ENCODE results near the gene AFF3. TPM values are rescaled to one million over a fixed set of nuclear protein-coding genes. Genes with fewer than 3 reads are reported as not detected.

The AFF3 gene
- total and polyA plus RNA-seq, 12 donors, result 0.39 to 16.9 (median 7.0) TPM

DNA sequence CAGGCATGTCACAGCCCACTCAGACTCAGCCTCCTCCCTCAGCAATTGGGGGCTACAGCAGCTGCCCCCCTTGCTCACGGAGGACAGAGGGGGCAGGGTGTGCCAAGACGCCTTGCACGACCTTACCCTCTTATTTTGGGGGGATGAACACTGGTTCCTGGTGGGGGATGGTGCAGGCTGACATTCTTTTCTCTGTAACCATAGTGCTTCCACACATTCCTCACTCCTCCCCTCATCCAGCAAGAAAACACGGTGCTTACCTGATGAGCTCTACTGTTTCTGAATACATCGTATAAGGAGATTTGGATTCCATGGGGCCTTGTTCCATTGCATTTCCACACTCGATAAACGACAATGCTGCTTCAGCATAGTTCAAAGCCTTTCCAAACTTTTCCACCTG lies 577.2 kb downstream of the AFF3 start:
- ATAC-seq, result no peak
- no peak for DNase-seq
- Histone ChIP-seq H3K4me3 (no peak overlapping the region), H3K36me3 (peaks cover 0 to 21% (median 0%) of the 10 kb centered on the region in 9 donors), H3K27me3 (no peaks in the 10 kb centered on the region), H3K27ac (no peak overlapping the region), H3K4me1 (no peaks in the 10 kb centered on the region), H3K9me3 (no peaks in the 10 kb centered on the region)
- WGBS, 2 donors, result 78% methylated on average over 7 of the region's 7 CpGs
- intact Hi-C loops (cut with DNase I), result loop anchor here in 4 of 10 donors (10.0 kb wide), 2 partner anchors 150 to 250 kb away; no protein-coding TSS in a partner anchor
- TF ChIP-seq, protein P1, sequence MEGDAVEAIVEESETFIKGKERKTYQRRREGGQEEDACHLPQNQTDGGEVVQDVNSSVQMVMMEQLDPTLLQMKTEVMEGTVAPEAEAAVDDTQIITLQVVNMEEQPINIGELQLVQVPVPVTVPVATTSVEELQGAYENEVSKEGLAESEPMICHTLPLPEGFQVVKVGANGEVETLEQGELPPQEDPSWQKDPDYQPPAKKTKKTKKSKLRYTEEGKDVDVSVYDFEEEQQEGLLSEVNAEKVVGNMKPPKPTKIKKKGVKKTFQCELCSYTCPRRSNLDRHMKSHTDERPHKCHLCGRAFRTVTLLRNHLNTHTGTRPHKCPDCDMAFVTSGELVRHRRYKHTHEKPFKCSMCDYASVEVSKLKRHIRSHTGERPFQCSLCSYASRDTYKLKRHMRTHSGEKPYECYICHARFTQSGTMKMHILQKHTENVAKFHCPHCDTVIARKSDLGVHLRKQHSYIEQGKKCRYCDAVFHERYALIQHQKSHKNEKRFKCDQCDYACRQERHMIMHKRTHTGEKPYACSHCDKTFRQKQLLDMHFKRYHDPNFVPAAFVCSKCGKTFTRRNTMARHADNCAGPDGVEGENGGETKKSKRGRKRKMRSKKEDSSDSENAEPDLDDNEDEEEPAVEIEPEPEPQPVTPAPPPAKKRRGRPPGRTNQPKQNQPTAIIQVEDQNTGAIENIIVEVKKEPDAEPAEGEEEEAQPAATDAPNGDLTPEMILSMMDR (IDR thresholded peaks at IDR 0.05), result no peak

DNA sequence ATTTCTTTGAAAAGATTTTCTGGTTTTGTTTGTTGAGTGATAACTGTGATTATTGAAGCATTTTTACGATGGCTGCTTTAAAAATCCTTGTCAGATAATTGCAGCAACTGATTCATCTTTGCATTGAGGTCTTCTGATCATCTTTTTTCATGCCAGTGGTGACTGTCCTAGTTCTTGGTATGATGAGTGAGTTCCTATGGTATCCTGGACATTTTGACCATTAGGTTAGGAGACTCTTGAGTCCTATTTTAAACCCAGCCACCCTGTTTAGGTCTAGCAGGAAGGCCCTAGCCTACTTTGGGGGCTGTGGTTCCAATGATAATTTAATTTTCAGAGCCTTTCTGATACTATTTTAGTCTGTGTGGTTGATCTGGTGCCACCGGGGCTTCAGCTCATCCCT lies 579.9 kb downstream of the AFF3 start:
- intact Hi-C loops (cut with DNase I), result loop anchor here in 7 of 10 donors (5.0 to 10.0 kb wide), 5 partner anchors 152 to 820 kb away; no protein-coding TSS in a partner anchor
- no peak overlapping the region for H3K27ac ChIP-seq
- H3K4me3 ChIP-seq, result no peak overlapping the region
- H3K4me1 ChIP-seq, result peaks cover 0 to 3% (median 0%) of the 10 kb centered on the region in 9 donors
- no peaks in the 10 kb centered on the region for H3K27me3 ChIP-seq
- no peak for ATAC-seq
- TF ChIP-seq, protein P1 (IDR thresholded peaks at IDR 0.05), result no peak
- no peak for DNase-seq
- 90% methylated on average over 2 of the region's 2 CpGs for WGBS, 2 donors
- peaks cover 0 to 15% (median 0%) of the 10 kb centered on the region in 9 donors for H3K36me3 ChIP-seq
- H3K9me3 ChIP-seq, result no peaks in the 10 kb centered on the region

DNA sequence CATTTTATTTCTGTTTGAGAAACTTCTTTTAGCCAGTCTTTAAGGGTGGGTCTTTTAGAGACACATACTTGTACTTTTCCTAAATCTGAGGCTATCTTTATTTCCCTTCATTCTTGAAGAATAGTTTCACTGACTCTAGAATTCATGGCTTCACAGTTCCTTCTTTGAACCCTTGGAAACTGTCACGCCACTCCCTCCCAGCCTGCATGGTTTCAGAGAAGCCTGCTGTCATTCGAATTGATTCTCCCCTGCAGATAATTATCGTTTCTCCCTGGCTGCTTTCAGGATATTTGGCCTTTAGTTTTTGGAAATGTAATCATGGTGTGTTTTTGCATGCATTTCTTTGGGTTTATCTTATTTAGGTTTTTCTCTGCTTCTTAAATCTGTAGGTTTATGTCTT lies 580.6 kb downstream of the AFF3 start:
- intact Hi-C loops (cut with DNase I), result loop anchor here in 7 of 10 donors (5.0 to 10.0 kb wide), 5 partner anchors 153 to 820 kb away; no protein-coding TSS in a partner anchor
- Histone ChIP-seq H3K4me1 (peaks cover 0 to 3% (median 0%) of the 10 kb centered on the region in 9 donors), H3K36me3 (peaks cover 0 to 9% (median 0%) of the 10 kb centered on the region in 9 donors), H3K9me3 (no peaks in the 10 kb centered on the region), H3K27ac (peak overlapping the region in 1 of 10 donors; percentile 25), H3K27me3 (no peaks in the 10 kb centered on the region), H3K4me3 (no peak overlapping the region)
- WGBS, 2 donors, result 75 to 81% methylated on average over 3 of the region's 3 CpGs
- no peak for ATAC-seq
- DNase-seq, result no peak
- TF ChIP-seq, protein P1 (IDR thresholded peaks at IDR 0.05), result no peak

DNA sequence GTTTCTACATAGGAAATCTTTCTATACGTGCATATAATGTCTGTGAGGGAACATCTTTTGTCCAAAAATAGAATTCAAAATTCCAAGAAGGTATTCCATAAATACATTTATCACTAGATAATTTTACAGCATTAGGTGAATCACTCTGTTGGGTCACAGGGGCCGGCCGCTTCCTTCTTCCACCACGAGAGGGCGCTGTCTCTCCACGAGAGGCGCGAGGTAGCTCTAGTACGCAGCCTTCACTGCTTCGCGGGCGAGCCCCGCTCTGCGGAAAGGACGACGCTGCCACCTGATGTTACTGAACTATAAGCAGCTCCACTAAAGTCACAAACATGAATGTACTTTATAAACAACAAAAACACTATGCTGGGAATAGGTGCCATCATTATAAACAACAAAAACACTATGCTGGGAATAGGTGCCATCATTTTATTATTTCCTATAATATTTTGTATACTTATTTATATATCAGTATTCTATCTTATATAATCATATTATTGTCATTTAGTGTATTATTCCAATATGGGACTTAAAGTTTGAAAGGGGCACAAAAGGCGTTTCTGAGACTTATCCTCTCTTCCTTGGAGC lies 583.2 kb downstream of the AFF3 start:
- WGBS, 2 donors, result 3 to 4% methylated on average over 17 of the region's 17 CpGs
- Histone ChIP-seq H3K9me3 (no peaks in the 10 kb centered on the region), H3K4me1 (peaks cover 0 to 7% (median 0%) of the 10 kb centered on the region in 9 donors), H3K27ac (no peak overlapping the region), H3K36me3 (peaks cover 0 to 10% (median 0%) of the 10 kb centered on the region in 9 donors), H3K4me3 (no peak overlapping the region), H3K27me3 (no peaks in the 10 kb centered on the region)
- peak; percentile 86 to 89 for DNase-seq
- intact Hi-C loops (cut with DNase I), result loop anchor here (1.0 to 10.0 kb wide), 13 partner anchors 166 to 826 kb away; no protein-coding TSS in a partner anchor
- TF ChIP-seq, protein P1 (IDR thresholded peaks at IDR 0.05), result peak; percentile 96 to 100 (median 99)
- ATAC-seq, result peak; percentile 93 to 96 (median 94)
